ENCODE data around the gene CISD2.

Gene CISD2

DNA sequence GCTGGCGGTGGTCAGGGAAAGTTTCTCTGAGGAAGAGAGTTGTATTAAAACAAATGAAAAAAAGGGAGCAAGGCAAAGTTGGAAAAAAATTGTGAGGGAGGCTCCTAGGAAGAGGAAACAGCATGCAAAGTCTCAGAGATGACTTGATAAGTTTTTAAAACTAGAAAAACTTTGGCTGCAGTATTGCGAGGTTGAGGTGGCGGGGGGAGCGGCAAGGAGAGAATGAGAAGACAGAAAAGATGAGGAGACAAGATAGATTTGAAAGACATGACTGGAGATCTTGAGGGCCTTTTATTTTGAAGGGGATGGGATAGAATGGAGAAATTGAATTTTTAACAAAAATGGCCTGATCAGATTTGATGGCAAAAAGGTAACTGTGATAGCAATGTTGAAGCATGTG lies 36.7 kb upstream of the CISD2 start:
- TF ChIP-seq, protein P1, sequence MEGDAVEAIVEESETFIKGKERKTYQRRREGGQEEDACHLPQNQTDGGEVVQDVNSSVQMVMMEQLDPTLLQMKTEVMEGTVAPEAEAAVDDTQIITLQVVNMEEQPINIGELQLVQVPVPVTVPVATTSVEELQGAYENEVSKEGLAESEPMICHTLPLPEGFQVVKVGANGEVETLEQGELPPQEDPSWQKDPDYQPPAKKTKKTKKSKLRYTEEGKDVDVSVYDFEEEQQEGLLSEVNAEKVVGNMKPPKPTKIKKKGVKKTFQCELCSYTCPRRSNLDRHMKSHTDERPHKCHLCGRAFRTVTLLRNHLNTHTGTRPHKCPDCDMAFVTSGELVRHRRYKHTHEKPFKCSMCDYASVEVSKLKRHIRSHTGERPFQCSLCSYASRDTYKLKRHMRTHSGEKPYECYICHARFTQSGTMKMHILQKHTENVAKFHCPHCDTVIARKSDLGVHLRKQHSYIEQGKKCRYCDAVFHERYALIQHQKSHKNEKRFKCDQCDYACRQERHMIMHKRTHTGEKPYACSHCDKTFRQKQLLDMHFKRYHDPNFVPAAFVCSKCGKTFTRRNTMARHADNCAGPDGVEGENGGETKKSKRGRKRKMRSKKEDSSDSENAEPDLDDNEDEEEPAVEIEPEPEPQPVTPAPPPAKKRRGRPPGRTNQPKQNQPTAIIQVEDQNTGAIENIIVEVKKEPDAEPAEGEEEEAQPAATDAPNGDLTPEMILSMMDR (IDR thresholded peaks at IDR 0.05), result no peak
- H3K27ac ChIP-seq, result no peak overlapping the region
- no peak overlapping the region for H3K4me3 ChIP-seq
- DNase-seq (ENCODE audit: low spot score), result no peak

DNA sequence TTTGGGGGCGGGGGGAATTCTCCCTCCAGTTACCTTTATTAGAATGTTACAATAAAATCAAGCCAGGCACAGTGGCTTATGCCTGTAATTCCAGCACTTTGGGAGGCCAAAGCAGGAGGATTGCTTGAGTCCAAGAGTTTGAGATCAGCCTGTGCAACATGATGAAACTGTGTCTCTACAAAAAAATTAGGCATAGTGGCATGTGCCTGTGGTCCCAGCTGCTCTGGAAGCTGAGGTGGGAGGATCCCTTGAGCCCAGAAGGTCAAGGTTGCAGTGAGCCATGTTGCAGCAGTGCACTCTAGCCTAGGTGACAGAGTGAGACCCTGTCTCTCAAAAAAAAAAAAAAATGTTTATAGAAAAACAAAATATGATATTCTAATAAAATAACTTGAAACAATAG lies 36.1 kb upstream of the CISD2 start:
- no peak for DNase-seq (ENCODE audit: low spot score)
- Histone ChIP-seq H3K4me3 (no peak overlapping the region), H3K27ac (no peak overlapping the region)
- TF ChIP-seq, protein P1 (IDR thresholded peaks at IDR 0.05), result no peak

DNA sequence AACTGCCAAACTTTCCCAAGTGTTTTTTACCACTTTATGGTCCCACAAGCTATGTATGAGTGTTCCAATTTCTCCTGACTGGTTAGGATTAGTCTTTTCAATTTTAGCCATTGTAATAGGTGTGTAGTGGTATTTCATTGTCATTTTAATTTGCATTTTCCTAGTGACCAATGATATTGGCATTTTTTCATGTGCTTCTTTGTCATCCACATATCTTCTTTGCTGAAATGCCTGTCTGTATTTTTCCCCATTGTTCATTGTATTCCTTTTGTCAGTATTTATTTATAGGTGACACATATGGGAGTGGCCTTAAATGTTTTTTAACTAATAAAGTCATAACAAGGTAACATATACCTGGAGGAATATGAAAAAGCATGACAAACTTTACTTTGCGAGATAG lies 32.2 kb upstream of the CISD2 start:
- Histone ChIP-seq H3K4me3 (no peak overlapping the region), H3K27ac (no peak overlapping the region)
- DNase-seq (ENCODE audit: low spot score), result no peak
- TF ChIP-seq, protein P1 (IDR thresholded peaks at IDR 0.05), result no peak

DNA sequence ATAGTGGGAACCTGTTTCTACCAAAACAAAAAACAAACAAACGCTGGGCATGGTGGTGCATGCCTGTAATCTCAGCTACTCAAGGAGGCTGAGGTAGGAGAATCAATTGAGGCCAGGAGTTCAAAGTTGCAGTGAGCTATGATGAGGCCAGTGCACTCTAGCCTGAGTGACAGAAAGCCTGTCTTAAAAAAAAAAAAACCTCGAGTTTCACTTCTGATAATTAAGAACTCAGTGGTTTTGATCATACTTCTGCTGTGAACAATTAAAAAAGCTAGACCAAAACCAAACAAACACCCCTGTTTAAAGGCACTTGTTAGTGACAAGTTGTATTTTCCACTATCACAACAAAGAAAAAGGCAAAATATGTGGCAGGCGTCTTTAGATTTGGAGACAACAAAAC lies 26.4 kb upstream of the CISD2 start:
- TF ChIP-seq, protein P1 (IDR thresholded peaks at IDR 0.05), result no peak

DNA sequence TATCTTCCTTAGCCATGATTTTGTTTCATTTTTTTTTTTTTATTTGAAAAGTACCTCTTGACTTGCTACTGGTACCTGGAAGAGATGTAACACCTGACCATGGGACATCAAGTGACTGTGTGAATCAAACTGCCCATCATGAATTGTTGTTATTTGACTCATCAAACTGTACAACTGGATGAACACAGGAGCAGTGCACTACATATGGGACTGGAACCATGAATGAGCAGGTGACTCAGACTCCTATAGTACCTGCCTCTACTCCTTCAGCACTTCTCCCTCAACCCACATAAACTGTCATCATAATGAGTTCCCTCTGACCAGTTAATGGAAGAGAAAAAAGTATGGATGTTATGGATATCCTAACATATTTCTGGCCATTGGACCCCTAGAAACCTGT lies 25.5 kb upstream of the CISD2 start:
- no peak for DNase-seq (ENCODE audit: low spot score)
- TF ChIP-seq, protein P1 (IDR thresholded peaks at IDR 0.05), result no peak
- no peak overlapping the region for H3K4me3 ChIP-seq
- no peak overlapping the region for H3K27ac ChIP-seq

More for the DNA sequence above, 26.4 kb upstream of the CISD2 start:
- DNase-seq (ENCODE audit: low spot score), result no peak
- no peak overlapping the region for H3K4me3 ChIP-seq
- no peak overlapping the region for H3K27ac ChIP-seq

DNA sequence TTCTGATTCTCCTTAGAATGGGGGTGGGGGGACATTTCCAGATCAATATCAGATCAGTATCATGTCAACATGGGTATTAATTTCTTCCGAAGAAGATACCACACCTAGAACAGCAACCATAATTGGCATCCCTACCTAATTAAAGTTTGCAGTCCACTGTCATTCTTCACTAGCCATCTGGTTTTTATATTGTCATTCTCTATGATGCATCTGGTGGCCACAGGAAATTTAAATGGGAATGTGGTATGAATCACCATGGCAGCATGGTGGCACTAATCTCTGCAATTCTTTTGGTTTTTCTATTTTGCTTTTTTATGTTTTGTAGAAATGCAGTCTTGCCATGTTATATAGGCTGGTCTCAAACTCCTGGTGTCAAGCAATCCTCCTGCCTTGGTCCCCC lies 24.9 kb upstream of the CISD2 start:
- no peak for DNase-seq (ENCODE audit: low spot score)
- TF ChIP-seq, protein P1 (IDR thresholded peaks at IDR 0.05), result no peak
- Histone ChIP-seq H3K4me3 (no peak overlapping the region), H3K27ac (no peak overlapping the region)

DNA sequence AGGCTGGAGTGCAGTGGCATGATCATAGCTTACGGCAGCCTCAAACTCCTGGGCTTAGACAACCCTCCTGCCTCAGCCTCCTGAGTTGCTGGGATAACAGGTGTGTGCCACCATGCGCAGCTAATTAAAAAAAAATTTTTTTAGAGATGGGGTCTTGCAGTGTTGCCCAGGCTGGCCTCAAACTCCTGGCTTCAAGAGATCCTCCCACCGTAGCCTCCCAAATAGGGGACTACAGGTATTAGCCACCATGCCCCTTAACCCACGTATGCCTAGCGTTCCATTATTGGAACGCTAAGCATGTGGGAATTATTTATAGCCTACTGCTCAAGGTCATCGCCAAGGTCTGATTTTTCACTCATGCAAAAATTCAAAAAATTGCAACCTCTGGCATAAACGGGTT lies 21.1 kb upstream of the CISD2 start:
- TF ChIP-seq, protein P1 (IDR thresholded peaks at IDR 0.05), result no peak
- H3K27ac ChIP-seq, result no peak overlapping the region
- DNase-seq (ENCODE audit: low spot score), result no peak

More for the DNA sequence above, 21.1 kb upstream of the CISD2 start:
- H3K4me3 ChIP-seq, result no peak overlapping the region
